Calu3 (cell line): ENCODE measurements around the gene HLA-B. TPM values are rescaled to one million over a fixed set of nuclear protein-coding genes. Genes with fewer than 3 reads are reported as not detected.

Experiments used
- BruUV-seq: library from RNA; stranded (reverse); fragments of 400-500 nt; replicated peaks from 2 replicates; lab custom pipeline; 2021; lab: Mats Ljungman, UMichigan
- CTCF ChIA-PET: fragments of 300-600 bp; sonication (Branson Sonifier 250); formaldehyde crosslinking; loops from one replicate; lab custom pipeline; 2022; ENCODE audit warnings: antibody characterized with exemption; lab: Charles Lee
- DNase-seq: peaks from one replicate; pipeline ENCODE4 v3.0.0; 2022
- H3K27ac Mint-ChIP-seq: one replicate; pipeline ENCODE4 v1.8.0; 2022; ENCODE audit warnings: mixed read lengths; ENCODE audit not compliant: unreplicated experiment
- H3K27me3 Mint-ChIP-seq: one replicate; pipeline ENCODE4 v1.8.0; 2022; ENCODE audit warnings: mixed read lengths; ENCODE audit not compliant: unreplicated experiment
- H3K36me3 Mint-ChIP-seq: one replicate; pipeline ENCODE4 v1.8.0; 2022; ENCODE audit warnings: mild to moderate bottlenecking, moderate library complexity, mixed read lengths; ENCODE audit not compliant: insufficient read depth, unreplicated experiment
- H3K4me1 Mint-ChIP-seq: one replicate; pipeline ENCODE4 v1.8.0; 2022; ENCODE audit warnings: mild to moderate bottlenecking, low read depth, mixed read lengths; ENCODE audit not compliant: unreplicated experiment
- H3K4me3 Mint-ChIP-seq: one replicate; pipeline ENCODE4 v1.8.0; 2022; ENCODE audit warnings: mild to moderate bottlenecking, low read depth, moderate library complexity, mixed read lengths; ENCODE audit not compliant: unreplicated experiment
- H3K9me3 Mint-ChIP-seq: one replicate; pipeline ENCODE4 v1.8.0; 2022; ENCODE audit warnings: low read depth, mixed read lengths; ENCODE audit not compliant: unreplicated experiment
- intact Hi-C: fragments of 100-400 bp; cut with micrococcal nuclease; formaldehyde crosslinking; loops from one replicate; pipeline ENCODE4 v1.10.0; 2022; ENCODE audit not compliant: unreplicated experiment
- total RNA-seq: library from RNA; stranded (reverse); gene quantifications from 2 replicates; pipeline ENCODE4 v1.2.3, GENCODE V29; 2022
- TF ChIP-seq, protein P1 (sequence below): fragments of 200-600 bp; IDR thresholded peaks from one replicate; pipeline ENCODE4 v1.8.0; 2022; ENCODE audit warnings: antibody characterized with exemption; ENCODE audit not compliant: unreplicated experiment

Gene HLA-B
- total RNA-seq, 1 experiment from 2014 or later: 1,078 TPM

DNA sequence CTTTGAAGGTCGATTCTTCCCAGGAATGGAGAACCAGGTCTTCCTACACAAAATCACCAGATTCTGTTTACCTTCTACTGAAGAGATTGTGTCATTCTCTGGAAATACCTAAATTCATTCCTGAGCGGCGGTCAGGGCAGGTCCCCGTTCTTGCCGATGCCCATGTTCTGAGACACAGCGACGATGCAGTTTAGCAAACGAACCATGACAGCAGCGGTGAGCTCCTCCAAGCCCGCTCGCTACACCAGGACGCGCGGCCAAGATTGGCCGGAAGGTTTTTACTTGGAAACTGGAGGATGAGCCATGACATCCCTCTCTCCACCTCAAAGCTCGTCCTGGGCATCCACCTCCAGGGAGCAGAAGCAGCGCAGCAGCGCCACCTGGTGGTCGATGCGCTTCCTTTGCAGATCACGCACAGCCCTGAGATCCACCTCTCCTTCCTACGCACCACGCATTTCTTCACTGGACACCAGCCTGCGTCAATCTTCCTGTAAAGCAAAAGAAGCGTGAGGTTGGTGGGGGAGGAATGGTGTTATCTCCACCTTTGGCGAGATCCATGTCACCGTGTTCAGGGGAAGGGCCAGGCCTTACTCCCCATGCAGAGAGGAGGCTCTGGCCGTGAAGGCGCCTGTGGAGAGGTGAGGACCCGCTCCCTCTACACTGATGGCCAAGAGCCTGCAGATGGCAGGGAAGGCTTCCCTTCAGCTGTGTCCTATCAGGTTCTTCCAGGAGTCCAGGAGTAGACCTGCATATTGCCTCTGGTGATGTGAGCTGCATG lies 9.9 kb upstream of the HLA-B start:
- peaks cover under 1% of the 10 kb centered on the region for H3K9me3 Mint-ChIP-seq
- peak overlapping the region; percentile 15 for H3K27ac Mint-ChIP-seq
- H3K4me1 Mint-ChIP-seq: peaks cover 9% of the 10 kb centered on the region
- H3K36me3 Mint-ChIP-seq: peaks cover 5% of the 10 kb centered on the region
- H3K4me3 Mint-ChIP-seq: peak overlapping the region; percentile 54
- no TSS peak for BruUV-seq
- H3K27me3 Mint-ChIP-seq: peaks cover 98% of the 10 kb centered on the region
- intact Hi-C loops: loop anchor here (1.0 kb wide), 2 partner anchors 170 to 230 kb away; no protein-coding TSS in a partner anchor
- TF ChIP-seq, protein P1, sequence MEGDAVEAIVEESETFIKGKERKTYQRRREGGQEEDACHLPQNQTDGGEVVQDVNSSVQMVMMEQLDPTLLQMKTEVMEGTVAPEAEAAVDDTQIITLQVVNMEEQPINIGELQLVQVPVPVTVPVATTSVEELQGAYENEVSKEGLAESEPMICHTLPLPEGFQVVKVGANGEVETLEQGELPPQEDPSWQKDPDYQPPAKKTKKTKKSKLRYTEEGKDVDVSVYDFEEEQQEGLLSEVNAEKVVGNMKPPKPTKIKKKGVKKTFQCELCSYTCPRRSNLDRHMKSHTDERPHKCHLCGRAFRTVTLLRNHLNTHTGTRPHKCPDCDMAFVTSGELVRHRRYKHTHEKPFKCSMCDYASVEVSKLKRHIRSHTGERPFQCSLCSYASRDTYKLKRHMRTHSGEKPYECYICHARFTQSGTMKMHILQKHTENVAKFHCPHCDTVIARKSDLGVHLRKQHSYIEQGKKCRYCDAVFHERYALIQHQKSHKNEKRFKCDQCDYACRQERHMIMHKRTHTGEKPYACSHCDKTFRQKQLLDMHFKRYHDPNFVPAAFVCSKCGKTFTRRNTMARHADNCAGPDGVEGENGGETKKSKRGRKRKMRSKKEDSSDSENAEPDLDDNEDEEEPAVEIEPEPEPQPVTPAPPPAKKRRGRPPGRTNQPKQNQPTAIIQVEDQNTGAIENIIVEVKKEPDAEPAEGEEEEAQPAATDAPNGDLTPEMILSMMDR: peak; percentile 99
- CTCF ChIA-PET: interaction anchor here (0.5 to 3.2 kb wide), 28 partner anchors 9 to 244 kb away, joined by 3 to 77 read pairs (median 4); partner anchors contain the start of genes PSORS1C2 and TCF19
- peak; percentile 97 for DNase-seq

DNA sequence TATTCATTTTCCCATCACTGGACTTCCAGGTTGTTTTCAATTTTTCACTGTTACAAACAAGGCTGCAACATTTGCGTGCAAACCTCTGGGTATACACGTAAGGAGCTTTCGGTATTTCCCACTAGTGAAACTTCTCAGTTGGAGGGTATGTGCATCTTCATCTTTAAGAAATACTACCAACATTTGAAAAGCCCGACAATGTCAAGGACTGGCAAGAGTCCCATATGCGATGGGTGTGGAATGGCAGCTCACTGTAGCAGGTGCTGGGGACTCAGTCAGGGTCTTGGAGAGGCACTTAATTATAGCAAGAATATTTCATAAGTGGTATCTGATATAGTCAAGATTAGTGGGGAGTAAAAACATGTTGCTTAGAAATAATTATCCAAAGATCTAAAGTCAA lies 8.9 kb upstream of the HLA-B start:
- peaks cover 9% of the 10 kb centered on the region for H3K4me1 Mint-ChIP-seq
- CTCF ChIA-PET: interaction anchor here (0.7 to 3.2 kb wide), 11 partner anchors 11 to 240 kb away, joined by 3 to 77 read pairs (median 7); partner anchors contain the start of gene TCF19
- peaks cover 1% of the 10 kb centered on the region for H3K9me3 Mint-ChIP-seq
- BruUV-seq: no TSS peak
- TF ChIP-seq, protein P1: no peak
- H3K27ac Mint-ChIP-seq: no peak overlapping the region
- H3K36me3 Mint-ChIP-seq: peaks cover 5% of the 10 kb centered on the region
- DNase-seq: no peak
- no peak overlapping the region for H3K4me3 Mint-ChIP-seq
- peaks cover 100% of the 10 kb centered on the region for H3K27me3 Mint-ChIP-seq
- intact Hi-C loops: loop anchor here (1.0 kb wide), 1 partner anchor 229 kb away; no protein-coding TSS in a partner anchor

DNA sequence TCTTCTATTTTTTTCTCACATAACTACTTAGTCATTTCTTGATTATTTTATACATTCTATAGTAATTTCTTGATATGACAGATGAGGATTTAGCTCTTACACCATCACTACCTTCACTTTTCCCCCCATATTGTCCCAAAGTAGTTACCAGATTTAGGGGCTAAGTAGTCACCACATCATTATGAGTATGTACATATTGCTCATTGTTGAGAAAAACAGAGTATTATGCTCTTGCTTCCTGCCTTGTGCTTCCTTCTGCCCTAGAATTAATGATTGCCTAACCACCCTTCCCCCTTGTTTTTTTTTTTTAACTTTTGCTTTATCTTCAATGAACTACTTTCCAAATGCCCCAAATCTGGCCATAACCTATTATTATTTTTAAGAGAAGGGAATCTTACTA lies 6.8 kb upstream of the HLA-B start:
- Mint-ChIP-seq H3K36me3 (peaks cover 5% of the 10 kb centered on the region), H3K27ac (no peak overlapping the region), H3K4me1 (peaks cover 9% of the 10 kb centered on the region), H3K9me3 (peaks cover 3% of the 10 kb centered on the region), H3K4me3 (no peak overlapping the region), H3K27me3 (peaks cover 100% of the 10 kb centered on the region)
- intact Hi-C loops: no loop called here
- TF ChIP-seq, protein P1: no peak
- no TSS peak for BruUV-seq
- DNase-seq: no peak
- CTCF ChIA-PET: no interaction called here

DNA sequence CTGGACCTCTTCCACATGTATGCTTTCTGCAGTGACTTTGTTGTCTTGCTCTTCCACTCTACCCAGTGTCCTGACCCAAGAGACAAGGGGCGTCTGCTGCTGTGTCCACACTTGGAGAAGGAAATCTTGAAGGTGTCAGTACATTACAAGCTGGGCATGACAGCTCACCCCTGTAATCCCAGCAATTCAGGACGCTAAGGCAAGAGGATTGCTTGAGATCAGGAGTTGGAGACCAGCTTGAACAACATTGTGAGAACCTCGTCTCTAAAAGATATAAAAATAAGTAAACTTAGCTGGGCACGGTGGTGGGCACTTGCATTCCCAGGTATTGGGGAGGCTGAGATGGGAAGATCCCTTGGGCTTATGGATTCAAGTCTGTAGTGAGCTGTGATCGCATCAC lies 5.8 kb upstream of the HLA-B start:
- DNase-seq: no peak
- H3K27me3 Mint-ChIP-seq: peaks cover 100% of the 10 kb centered on the region
- H3K4me1 Mint-ChIP-seq: peaks cover 9% of the 10 kb centered on the region
- TF ChIP-seq, protein P1: no peak
- peaks cover 3% of the 10 kb centered on the region for H3K9me3 Mint-ChIP-seq
- H3K36me3 Mint-ChIP-seq: peaks cover 13% of the 10 kb centered on the region
- CTCF ChIA-PET: no interaction called here
- no peak overlapping the region for H3K4me3 Mint-ChIP-seq
- BruUV-seq: no TSS peak
- intact Hi-C loops: no loop called here
- no peak overlapping the region for H3K27ac Mint-ChIP-seq
